Left renal cortex interstitium (tissue), 4 donors: Measurements from ENCODE around the gene TGIF2LY. TPM values are rescaled to one million over a fixed set of nuclear protein-coding genes. Genes with fewer than 3 reads are reported as not detected.
"Not testable (repeated sequence)": the region's sequence is repeated elsewhere in the genome, so short reads cannot be mapped to it uniquely, and the experiment has no call there.

Source experiments
- DNase-seq, 4 donors: peaks; one replicate each; pipeline ENCODE4 v3.0.0-alpha.2; 2013; ENCODE audit warnings: low read depth in 4 of 4, low spot score in 2 of 4, missing footprints in 1 of 4
- polyA plus RNA-seq, 4 donors: library from polyadenylated mRNA; unstranded; fragments of 120-200 nt; gene quantifications; one replicate each; pipeline ENCODE4 v1.2.1, GENCODE V29; 2013; ENCODE audit not compliant: insufficient read length in 4 of 4

TGIF2LY gene
- polyA plus RNA-seq, result not detected

GRCh38 chrY:3578767-3579166 is at the start of gene TGIF2LY:
Gene TGIF2LY, plus strand, starts transcription at chrY:3579067. Its CDS starts 178 bp downstream, at chrY:3579245.
- not testable (repeated sequence) for DNase-seq
